Pulmonary artery endothelial cell (primary cell): Measurements from ENCODE around the gene SLC38A2. TPM values are rescaled to one million over a fixed set of nuclear protein-coding genes. Genes with fewer than 3 reads are reported as not detected.
"Not testable (repeated sequence)": the region's sequence is repeated elsewhere in the genome, so short reads cannot be mapped to it uniquely, and the experiment has no call there.

Source experiments
- DNase-seq: peaks from one replicate; pipeline ENCODE4 v3.0.0-alpha.2; 2011; ENCODE audit warnings: low read depth, low spot score
- total RNA-seq: library from RNA; depleted of rRNA; stranded (reverse); fragments of >200 nt; gene quantifications from 2 replicates; pipeline ENCODE4 v1.2.3, GENCODE V29; 2014

SLC38A2 gene
- total RNA-seq, 1 donor from 2014 or later = 423 TPM

GRCh38 chr12:46361667-46362034 lies 10.9 kb downstream of the SLC38A2 start:
- no peak for DNase-seq

- DNase-seq = no peak
Measured at GRCh38 chr12:46360908-46361666, 11.5 kb downstream of the SLC38A2 start.

- DNase-seq = no peak
Measured at GRCh38 chr12:46360370-46360769, 12.2 kb downstream of the SLC38A2 start.

GRCh38 chr12:46359667-46360280 lies 12.8 kb downstream of the SLC38A2 start:
- DNase-seq = no peak

- no peak for DNase-seq
Measured at GRCh38 chr12:46358791-46359666, 13.5 kb downstream of the SLC38A2 start.

- DNase-seq = no peak
Measured at GRCh38 chr12:46358325-46358700, 14.3 kb downstream of the SLC38A2 start.

GRCh38 chr12:46357438-46358324 lies 14.9 kb downstream of the SLC38A2 start:
- no peak for DNase-seq

- DNase-seq = no peak
Measured at GRCh38 chr12:46356655-46357437, 15.7 kb downstream of the SLC38A2 start.

- no peak for DNase-seq
Measured at GRCh38 chr12:46354802-46355199, 17.8 kb downstream of the SLC38A2 start.

- DNase-seq = no peak
Measured at GRCh38 chr12:46354111-46354801, 18.3 kb downstream of the SLC38A2 start.

GRCh38 chr12:46351886-46352650 lies 20.5 kb downstream of the SLC38A2 start:
- no peak for DNase-seq

GRCh38 chr12:46351138-46351537 lies 21.4 kb downstream of the SLC38A2 start:
- DNase-seq = no peak

GRCh38 chr12:46349253-46349652 lies 23.3 kb downstream of the SLC38A2 start:
- DNase-seq = no peak

GRCh38 chr12:46343118-46343852 lies 29.3 kb downstream of the SLC38A2 start:
- no peak for DNase-seq

- peak; percentile 26 for DNase-seq
Measured at GRCh38 chr12:46342562-46343033, 30.0 kb downstream of the SLC38A2 start.

GRCh38 chr12:46339051-46339450 lies 33.5 kb downstream of the SLC38A2 start:
- no peak for DNase-seq

- DNase-seq = no peak
Measured at GRCh38 chr12:46332260-46332659, 40.3 kb downstream of the SLC38A2 start.

- not testable (repeated sequence) for DNase-seq
Measured at GRCh38 chr12:46325075-46325474, 47.5 kb downstream of the SLC38A2 start.
